NCI-H748 (cell line): ENCODE data around the gene DHRS9.
"Not testable (repeated sequence)": the region's sequence is repeated elsewhere in the genome, so short reads cannot be mapped to it uniquely, and the experiment has no call there.

ENCODE experiments used
- DNase-seq: peaks from one replicate; lab custom pipeline; 2025; ENCODE audit not compliant: unreplicated experiment; lab: John Stamatoyannopoulos, UW

The DHRS9 gene

DNA sequence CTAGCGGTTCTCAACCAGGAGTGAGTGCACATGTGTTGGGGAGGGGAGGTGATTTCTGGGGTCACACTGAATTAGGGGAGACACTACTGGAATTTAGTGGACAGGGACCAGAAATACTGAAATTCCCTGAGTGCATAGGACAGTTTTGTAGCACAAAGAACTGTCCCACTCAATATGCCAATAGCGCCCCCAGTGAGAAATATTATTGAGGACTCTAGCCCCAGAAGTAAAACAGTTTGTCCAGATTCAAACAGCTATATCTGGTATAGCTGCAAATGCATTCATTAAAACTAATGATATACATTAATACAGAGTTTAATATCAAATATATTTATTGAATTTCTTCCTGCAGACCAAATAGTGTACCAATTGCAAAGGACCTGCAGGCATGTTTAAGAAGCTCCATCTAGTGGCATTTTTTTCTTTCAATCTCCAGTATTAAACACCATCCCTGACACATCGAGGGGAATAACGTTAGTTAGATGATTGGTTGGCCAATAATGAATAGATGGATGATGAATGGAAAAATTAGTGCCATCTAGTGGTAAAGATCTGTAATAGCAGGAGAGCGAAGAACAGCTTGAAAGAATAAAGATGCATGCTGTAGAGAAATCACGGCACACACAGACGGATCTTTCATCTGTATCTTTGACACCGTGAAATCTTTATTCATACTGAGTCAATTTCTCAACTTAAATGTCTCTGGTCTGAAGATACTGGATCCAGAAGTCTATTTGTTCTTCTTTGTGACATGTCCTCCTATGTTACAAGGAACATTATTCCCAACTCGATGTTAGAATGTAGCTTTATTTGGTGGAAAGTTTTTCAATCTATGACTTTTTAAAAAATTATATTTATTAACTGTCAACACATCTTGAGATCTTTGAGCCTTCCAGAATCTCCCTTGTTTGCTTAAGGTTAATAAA is 62.5 kb downstream of the DHRS9 start:
- peak; percentile 71 for DNase-seq

DNA sequence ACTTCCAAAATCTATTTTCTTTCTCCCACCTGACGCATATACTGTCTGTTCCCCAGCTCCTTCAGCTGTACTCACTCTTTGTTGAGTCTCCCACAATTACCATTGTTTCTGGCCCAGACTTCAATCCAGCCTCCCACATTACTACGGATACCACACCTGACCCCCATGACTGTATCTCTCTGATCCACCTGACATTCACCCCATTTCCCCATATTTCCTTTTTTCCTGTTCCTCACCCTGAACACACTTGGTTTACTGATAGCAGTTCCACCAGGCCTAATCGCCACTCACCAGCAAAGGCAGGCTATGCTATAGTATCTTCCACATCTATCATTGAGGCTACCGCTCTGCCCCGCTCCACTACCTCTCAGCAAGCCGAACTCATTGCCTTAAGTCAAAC is 64.9 kb downstream of the DHRS9 start:
- DNase-seq: not testable (repeated sequence)

DNA sequence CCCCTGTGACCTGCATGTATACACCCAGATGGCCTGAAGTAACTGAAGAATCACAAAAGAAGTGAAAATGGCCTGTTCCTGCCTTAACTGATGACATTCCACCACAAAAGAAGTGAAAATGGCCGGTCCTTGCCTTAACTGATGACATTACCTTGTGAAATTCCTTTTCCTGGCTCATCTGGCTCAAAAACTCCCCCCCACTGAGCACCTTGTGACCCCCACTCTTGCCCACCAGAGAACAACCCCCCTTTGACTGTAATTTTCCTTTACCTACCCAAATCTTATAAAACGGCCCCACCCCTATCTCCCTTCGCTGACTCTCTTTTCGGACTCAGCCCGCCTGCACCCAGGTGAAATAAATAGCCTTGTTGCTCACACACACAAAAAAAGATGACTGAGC is 67.1 kb downstream of the DHRS9 start:
- not testable (repeated sequence) for DNase-seq

DNA sequence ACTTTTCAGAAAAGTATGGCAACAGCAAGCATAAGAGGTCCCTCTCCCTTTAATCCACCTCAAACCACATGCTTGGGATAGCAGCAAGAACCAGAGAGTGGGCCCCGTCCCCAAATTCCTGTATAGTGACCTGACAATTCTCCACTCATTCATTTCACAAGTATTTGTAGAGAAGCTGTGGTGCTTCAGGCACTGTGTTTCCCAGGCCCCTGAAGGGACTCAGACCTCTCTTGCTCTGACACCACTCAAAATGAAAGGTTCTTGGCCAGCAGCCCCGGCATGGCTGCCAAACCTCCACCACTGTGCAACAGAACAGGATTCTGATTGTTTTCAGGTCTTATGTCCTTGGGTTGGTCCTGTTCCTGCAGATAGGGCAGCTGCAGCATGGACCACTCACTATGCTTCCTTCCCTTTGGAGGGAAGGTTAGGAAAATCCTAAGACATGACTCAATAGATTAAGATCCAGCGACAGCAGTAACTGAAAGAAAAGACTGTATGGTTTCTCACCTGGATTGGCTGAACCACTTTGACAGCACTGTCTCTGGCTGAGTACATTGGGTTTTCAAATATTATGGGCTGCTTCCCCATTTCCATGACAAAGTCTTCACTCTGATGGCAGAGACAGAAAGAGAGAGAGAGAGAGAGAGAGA is 67.6 kb downstream of the DHRS9 start:
- no peak for DNase-seq

- peak; percentile 45 for DNase-seq
These were observed 68.6 kb downstream of the DHRS9 start for GRCh38 chr2:169137924-169138323.

DNA sequence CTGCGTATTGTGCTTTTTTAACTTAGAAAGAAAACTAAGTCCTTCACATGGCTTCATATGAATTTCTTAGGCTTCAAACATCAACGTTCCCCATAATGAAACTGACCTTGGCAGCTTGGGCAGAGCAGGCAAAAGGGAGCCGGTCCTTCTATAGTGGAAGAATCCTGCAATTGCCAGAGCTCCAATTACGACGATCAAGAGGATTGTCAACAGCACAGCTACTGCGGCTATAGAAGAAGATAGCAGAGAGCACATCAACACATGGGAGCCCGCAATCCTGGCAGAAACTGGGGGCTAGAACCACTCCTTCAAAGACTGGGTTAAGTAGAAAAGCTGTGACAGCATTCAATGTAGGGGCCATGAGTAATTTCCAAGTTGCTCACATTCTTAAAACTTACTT is 69.8 kb downstream of the DHRS9 start:
- peak; percentile 15 for DNase-seq

DNA sequence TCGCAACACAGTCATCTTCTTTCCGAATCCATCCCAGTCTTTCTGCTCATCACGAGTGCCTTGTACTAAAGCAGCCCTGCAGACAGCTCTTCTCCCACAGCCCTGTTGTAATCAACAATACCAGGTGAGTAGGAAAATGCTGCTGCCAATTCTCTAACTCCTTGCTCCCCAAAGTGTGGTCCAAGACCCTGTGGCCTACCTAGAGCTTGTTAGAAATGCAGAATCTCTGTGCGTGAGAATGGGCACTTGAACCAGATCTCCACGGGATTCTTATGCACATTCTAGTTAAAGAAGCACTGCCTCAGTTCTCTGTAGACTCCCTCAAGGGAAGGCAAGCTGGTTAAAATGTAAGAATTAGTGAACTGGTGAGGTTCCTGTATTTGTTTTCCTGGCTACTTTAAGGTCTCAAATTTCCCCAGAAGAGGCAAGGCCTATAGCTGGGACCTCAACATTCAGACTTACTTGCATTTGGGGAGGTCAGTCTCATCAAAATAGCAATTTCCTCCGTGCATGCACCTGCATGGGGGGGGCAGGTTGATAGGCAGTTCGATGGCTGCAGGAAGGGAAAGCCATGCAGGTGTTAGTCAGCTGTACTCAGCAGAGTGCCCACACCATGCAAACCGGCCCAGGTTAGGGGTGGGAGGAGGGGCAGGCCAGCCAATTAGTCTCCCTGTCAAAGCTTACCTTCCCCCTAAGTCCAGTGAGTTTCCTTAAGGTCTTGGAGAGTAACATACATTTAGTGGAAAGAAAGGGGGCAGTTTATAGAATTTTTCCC is 70.8 kb downstream of the DHRS9 start:
- no peak for DNase-seq

DNA sequence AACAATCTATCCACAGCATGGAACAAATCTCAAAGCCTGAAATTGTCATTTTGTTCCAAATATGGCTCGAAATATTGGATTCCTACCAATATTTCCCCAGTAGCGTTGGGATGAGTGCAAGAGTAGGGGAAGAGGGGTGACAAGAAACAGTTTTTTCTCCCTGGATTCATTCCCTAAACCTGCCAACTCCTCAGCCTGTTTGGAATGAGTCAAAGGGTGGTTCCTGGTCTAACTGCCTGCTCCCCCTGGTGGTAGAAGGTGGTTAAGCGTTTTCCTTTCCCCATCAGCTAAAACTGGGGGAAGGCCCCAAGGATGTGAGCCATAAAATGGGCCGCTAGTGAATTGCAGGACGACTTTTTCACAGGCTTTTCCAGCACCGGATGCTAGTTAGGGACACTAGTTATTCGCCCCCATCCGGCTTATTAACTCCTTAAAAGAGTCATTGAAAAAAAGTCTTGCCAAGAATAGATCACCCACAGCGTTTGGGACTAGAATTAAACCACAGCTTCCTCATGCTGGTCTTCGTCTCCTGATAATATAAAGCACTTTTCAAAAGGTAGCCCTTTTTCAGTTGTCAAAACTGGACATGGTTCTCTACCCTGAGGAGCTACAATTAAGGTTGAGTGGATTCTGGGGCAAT is 72.5 kb downstream of the DHRS9 start:
- peak; percentile 54 for DNase-seq

DNA sequence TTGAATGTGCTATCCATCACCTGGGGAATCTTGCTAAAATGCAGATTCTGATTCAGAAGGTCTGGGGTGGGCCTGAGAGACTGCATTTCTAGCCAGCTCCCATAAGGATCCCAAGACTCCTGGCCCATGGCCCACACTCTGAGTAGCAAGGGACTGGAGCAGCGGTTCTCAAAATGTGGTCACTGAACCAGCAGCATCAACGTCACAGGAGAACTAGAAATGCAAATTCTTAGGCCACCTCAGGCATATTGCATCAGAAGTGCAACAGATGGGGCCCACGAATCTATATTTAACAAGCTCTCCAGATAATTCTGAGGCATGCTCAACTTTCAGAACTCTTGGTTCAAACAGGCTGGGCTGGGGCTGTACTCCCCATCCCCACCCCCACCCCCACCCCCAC is 74.6 kb downstream of the DHRS9 start:
- DNase-seq: no peak
